GM12878 (cell line): Measurements from ENCODE around the gene PCDHGC3. TPM values are rescaled to one million over a fixed set of nuclear protein-coding genes. Genes with fewer than 3 reads are reported as not detected.

Source experiments
- BACH1 ChIP-seq: fragments of 450-650 bp; IDR thresholded peaks from 2 replicates; pipeline ENCODE4 v1.6.1; 2017; ENCODE audit warnings: mild to moderate bottlenecking, borderline replicate concordance
- BHLHE40 ChIP-seq, 2 experiments: fragments of 450-650 bp in 1 of 2; IDR thresholded peaks; 2 replicates each; pipeline ENCODE4 v1.6.1; 2011 to 2017; ENCODE audit warnings: low read depth in 2 of 2, borderline replicate concordance in 1 of 2, improper control_type of control experiment in 1 of 2, low read length in 1 of 2, mild to moderate bottlenecking in 1 of 2
- CBX3 ChIP-seq: fragments of 200-600 bp; sonication (generic); IDR thresholded peaks from 2 replicates; pipeline ENCODE4 v1.6.1; 2016; ENCODE audit warnings: low read depth, borderline replicate concordance
- DPF2 ChIP-seq: fragments of 450-650 bp; IDR thresholded peaks from 2 replicates; pipeline ENCODE4 v1.6.1; 2017; ENCODE audit warnings: mild to moderate bottlenecking
- GATAD2B ChIP-seq: fragments of 450-650 bp; conservative IDR thresholded peaks from 2 replicates; pipeline ENCODE4 v1.6.1; 2017; ENCODE audit warnings: low read depth, mild to moderate bottlenecking, moderate library complexity
- HCFC1 ChIP-seq: fragments of 150-350 bp; IDR thresholded peaks from 2 replicates; pipeline ENCODE4 v1.6.1; 2014; ENCODE audit warnings: low read length
- MEF2A ChIP-seq: IDR thresholded peaks from 2 replicates; pipeline ENCODE4 v1.6.1; 2011; ENCODE audit warnings: low read depth, mild to moderate bottlenecking, low read length, moderate library complexity; ENCODE audit not compliant: insufficient read depth
- MEF2B ChIP-seq: fragments of 450-650 bp; IDR thresholded peaks from 2 replicates; pipeline ENCODE4 v1.6.1; 2018; ENCODE audit warnings: mild to moderate bottlenecking, moderate library complexity; ENCODE audit not compliant: partially characterized antibody, poor library complexity, severe bottlenecking
- MTA2 ChIP-seq: fragments of 450-650 bp; IDR thresholded peaks from 2 replicates; pipeline ENCODE4 v1.6.1; 2016; ENCODE audit warnings: low read depth, mild to moderate bottlenecking, moderate library complexity
- NBN ChIP-seq: fragments of 450-650 bp; IDR thresholded peaks from 2 replicates; pipeline ENCODE4 v1.6.1; 2016
- NFYA ChIP-seq: IDR thresholded peaks from 2 replicates; pipeline ENCODE4 v1.6.1; 2011; ENCODE audit warnings: low read depth, mild to moderate bottlenecking, low read length, improper control_type of control experiment, borderline replicate concordance
- NR2F1 ChIP-seq: fragments of 450-650 bp; conservative IDR thresholded peaks from 2 replicates; pipeline ENCODE4 v1.6.1; 2017; ENCODE audit warnings: mild to moderate bottlenecking
- PML ChIP-seq: IDR thresholded peaks from 2 replicates; pipeline ENCODE4 v1.6.1; 2012; ENCODE audit warnings: low read length, inconsistent platforms
- RB1 ChIP-seq: fragments of 450-650 bp; formaldehyde crosslinking; IDR thresholded peaks from 2 replicates; pipeline ENCODE4 v1.6.1; 2017; ENCODE audit warnings: mild to moderate bottlenecking, borderline replicate concordance
- SRF ChIP-seq, 2 experiments: IDR thresholded peaks; 2 replicates each; pipeline ENCODE4 v1.6.1; 2011; ENCODE audit warnings: low read depth in 2 of 2, low read length in 2 of 2, mild to moderate bottlenecking in 1 of 2, moderate library complexity in 1 of 2
- STAT3 ChIP-seq: IDR thresholded peaks from 2 replicates; pipeline ENCODE4 v1.6.1; 2011; ENCODE audit warnings: low read depth, low read length, improper control_type of control experiment
- SUPT20H ChIP-seq: IDR thresholded peaks from 2 replicates; pipeline ENCODE4 v1.6.1; 2011; ENCODE audit warnings: low read depth, mild to moderate bottlenecking, low read length, moderate library complexity, borderline replicate concordance; ENCODE audit not compliant: control insufficient read depth
- TARDBP ChIP-seq: IDR thresholded peaks from 2 replicates; pipeline ENCODE4 v1.6.1; 2016; ENCODE audit warnings: borderline replicate concordance
- TCF3 ChIP-seq: IDR thresholded peaks from 2 replicates; pipeline ENCODE4 v1.6.1; 2012; ENCODE audit warnings: low read depth, mild to moderate bottlenecking, low read length, borderline replicate concordance; ENCODE audit not compliant: insufficient read depth
- YY1 ChIP-seq: IDR thresholded peaks from 2 replicates; pipeline ENCODE4 v1.6.1; 2011; ENCODE audit warnings: low read depth, mild to moderate bottlenecking, low read length
- ZBED1 ChIP-seq: IDR thresholded peaks from 2 replicates; pipeline ENCODE4 v1.6.1; 2016; ENCODE audit warnings: borderline replicate concordance
- ZNF24 ChIP-seq: fragments of 450-650 bp; IDR thresholded peaks from 2 replicates; pipeline ENCODE4 v1.6.1; 2017; ENCODE audit warnings: antibody characterized with exemption, mild to moderate bottlenecking
- polyA plus RNA-seq, 11 experiments: library from polyadenylated mRNA; depleted of rRNA in 4 of 11; unstranded in 6 of 11; stranded (reverse) in 5 of 11; fragments of >200 nt; fragmentation: Nextera tagmentation in 4 of 11; fragmentation: Illumina TruSeq in 1 of 11; extraction: Ambion mirVana in 4 of 11; extraction: Trizol in 1 of 11; gene quantifications; 1 replicate in 1 of 11; 2 replicates in 10 of 11; pipeline versions ENCODE4 v1.2.1 to v1.2.3, GENCODE V29; 2011 to 2016; ENCODE audit warnings: inconsistent platforms in 2 of 11, missing spikeins in 2 of 11, low read depth in 1 of 11
- total RNA-seq, 4 experiments: library from RNA; depleted of rRNA in 3 of 4; stranded (reverse); fragments of >200 nt in 3 of 4; fragmentation: Illumina TruSeq in 1 of 4; extraction: Trizol in 1 of 4; gene quantifications; 2 replicates each; pipeline versions ENCODE4 v1.2.1 to v1.2.3, GENCODE V29; 2013 to 2021
- TF ChIP-seq, protein P1 (sequence below): IDR thresholded peaks from 2 replicates; pipeline ENCODE4 v1.6.1; 2011; ENCODE audit warnings: low read depth, low read length, improper control_type of control experiment, borderline replicate concordance
- TF ChIP-seq, protein P2 (sequence below): fragments of 450-650 bp; IDR thresholded peaks from 2 replicates; pipeline ENCODE4 v1.6.1; 2017; ENCODE audit warnings: mild to moderate bottlenecking
- TF ChIP-seq, protein P3 (sequence below): fragments of 450-650 bp; IDR thresholded peaks from 2 replicates; pipeline ENCODE4 v1.6.1; 2018; ENCODE audit warnings: mild to moderate bottlenecking, low read depth, moderate library complexity; ENCODE audit not compliant: partially characterized antibody

Gene PCDHGC3
- total and polyA plus RNA-seq, 10 of the 15 experiments (the other 5 are each of a cell fraction or from before 2014, with no cell fraction given): 0.53 to 22.1 (median 12.0) TPM

DNA sequence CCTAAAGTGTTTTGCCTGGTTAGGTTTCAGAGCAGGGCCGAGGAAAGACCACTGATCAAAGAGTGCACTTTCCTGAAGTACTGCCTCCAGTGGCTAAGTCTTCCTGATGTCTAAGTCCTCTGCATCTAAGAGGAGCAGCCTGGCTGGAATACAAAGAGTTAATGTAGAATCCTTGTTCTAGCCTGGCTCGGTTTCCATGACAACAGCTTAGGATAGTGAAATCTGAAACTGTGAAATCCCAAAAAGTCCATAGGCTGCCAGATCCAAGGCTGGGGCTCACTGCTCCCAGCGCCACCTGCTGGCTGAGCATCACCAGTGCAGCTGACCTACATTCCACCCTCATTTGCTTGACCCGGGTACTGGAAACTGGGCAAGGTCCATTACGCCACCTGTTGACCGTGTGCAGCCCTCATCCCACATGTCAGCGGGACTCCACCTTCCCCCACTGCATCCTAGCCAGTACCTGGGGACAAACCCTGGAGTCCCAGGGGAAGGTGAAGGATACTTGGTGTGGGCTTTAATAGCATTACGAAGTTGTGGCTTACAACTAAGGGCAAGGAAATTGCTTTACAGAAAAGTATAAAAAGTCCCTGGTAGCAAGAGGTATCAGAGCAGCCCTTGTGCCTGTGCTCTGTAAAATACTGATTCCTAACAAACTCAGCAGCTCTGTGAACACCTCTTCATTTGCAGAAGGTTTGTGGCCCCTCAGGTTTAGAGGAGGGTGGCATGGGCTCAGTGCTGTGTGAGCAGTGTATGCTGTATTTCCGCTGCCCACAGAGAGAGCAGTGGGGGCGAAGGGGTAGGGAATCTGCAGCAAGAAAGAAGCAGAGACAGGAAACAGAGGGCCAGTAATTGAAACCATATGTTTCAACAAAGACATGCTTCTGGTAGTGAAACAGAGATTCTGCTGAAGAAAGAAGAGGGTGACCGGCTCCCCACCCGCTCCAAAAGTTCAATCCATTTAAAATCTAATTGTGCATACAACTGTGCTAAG, 49.1 kb downstream of the PCDHGC3 start (continued):
- peak; percentile 74 for TF ChIP-seq NR2F1
- TF ChIP-seq SRF (IDR thresholded peaks at IDR 0.05; ENCODE audit: low read depth in 2 of 2, low read length in 2 of 2): no peak
- peak; percentile 92 for TF ChIP-seq MEF2B
- TF ChIP-seq BACH1: 0 out of 2 replicates have a peak, but pooled peaks have one; percentile 33
- TF ChIP-seq RB1: peak; percentile 63; the same call in 1 of the 2 replicates
- peak; percentile 64; the same call in 1 of the 2 replicates for TF ChIP-seq ZNF24
- no peak for TF ChIP-seq STAT3
- TF ChIP-seq, protein P1, sequence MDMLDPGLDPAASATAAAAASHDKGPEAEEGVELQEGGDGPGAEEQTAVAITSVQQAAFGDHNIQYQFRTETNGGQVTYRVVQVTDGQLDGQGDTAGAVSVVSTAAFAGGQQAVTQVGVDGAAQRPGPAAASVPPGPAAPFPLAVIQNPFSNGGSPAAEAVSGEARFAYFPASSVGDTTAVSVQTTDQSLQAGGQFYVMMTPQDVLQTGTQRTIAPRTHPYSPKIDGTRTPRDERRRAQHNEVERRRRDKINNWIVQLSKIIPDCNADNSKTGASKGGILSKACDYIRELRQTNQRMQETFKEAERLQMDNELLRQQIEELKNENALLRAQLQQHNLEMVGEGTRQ: no peak
- 0 out of 2 replicates have a peak, but pooled peaks have one; percentile 34 for TF ChIP-seq MEF2A
- no peak for TF ChIP-seq PML
- TF ChIP-seq, protein P2, sequence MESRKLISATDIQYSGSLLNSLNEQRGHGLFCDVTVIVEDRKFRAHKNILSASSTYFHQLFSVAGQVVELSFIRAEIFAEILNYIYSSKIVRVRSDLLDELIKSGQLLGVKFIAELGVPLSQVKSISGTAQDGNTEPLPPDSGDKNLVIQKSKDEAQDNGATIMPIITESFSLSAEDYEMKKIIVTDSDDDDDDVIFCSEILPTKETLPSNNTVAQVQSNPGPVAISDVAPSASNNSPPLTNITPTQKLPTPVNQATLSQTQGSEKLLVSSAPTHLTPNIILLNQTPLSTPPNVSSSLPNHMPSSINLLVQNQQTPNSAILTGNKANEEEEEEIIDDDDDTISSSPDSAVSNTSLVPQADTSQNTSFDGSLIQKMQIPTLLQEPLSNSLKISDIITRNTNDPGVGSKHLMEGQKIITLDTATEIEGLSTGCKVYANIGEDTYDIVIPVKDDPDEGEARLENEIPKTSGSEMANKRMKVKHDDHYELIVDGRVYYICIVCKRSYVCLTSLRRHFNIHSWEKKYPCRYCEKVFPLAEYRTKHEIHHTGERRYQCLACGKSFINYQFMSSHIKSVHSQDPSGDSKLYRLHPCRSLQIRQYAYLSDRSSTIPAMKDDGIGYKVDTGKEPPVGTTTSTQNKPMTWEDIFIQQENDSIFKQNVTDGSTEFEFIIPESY: no peak
- peak; percentile 45; the same call in 1 of the 2 replicates for TF ChIP-seq MTA2
- peak; percentile 46 to 64; a peak in 3 of 4 replicates for TF ChIP-seq BHLHE40 (IDR thresholded peaks at IDR 0.05; ENCODE audit: borderline replicate concordance in 1 of 2, low read depth in 2 of 2, low read length in 1 of 2)
- peak; percentile 27; the same call in 1 of the 2 replicates for TF ChIP-seq DPF2
- TF ChIP-seq NFYA: no peak
- TF ChIP-seq CBX3: no peak
- TF ChIP-seq SUPT20H: no peak
- TF ChIP-seq TCF3: no peak
- 0 out of 2 replicates have a peak, but pooled peaks have one; percentile 50 for TF ChIP-seq ZBED1
- TF ChIP-seq NBN: peak; percentile 88
- TF ChIP-seq, protein P3, sequence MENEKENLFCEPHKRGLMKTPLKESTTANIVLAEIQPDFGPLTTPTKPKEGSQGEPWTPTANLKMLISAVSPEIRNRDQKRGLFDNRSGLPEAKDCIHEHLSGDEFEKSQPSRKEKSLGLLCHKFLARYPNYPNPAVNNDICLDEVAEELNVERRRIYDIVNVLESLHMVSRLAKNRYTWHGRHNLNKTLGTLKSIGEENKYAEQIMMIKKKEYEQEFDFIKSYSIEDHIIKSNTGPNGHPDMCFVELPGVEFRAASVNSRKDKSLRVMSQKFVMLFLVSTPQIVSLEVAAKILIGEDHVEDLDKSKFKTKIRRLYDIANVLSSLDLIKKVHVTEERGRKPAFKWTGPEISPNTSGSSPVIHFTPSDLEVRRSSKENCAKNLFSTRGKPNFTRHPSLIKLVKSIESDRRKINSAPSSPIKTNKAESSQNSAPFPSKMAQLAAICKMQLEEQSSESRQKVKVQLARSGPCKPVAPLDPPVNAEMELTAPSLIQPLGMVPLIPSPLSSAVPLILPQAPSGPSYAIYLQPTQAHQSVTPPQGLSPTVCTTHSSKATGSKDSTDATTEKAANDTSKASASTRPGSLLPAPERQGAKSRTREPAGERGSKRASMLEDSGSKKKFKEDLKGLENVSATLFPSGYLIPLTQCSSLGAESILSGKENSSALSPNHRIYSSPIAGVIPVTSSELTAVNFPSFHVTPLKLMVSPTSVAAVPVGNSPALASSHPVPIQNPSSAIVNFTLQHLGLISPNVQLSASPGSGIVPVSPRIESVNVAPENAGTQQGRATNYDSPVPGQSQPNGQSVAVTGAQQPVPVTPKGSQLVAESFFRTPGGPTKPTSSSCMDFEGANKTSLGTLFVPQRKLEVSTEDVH: no peak
- TF ChIP-seq YY1: peak; percentile 82
- no peak for TF ChIP-seq HCFC1
- TF ChIP-seq GATAD2B: peak; percentile 66
- TF ChIP-seq TARDBP: no peak
